ENCODE results near the gene SMIM7.

The SMIM7 gene

GRCh38 chr19:16621165-16621800, 38.7 kb downstream of the SMIM7 start:
- DNase-seq (ENCODE audit: low read depth in 2 of 2) = no peak

DNA sequence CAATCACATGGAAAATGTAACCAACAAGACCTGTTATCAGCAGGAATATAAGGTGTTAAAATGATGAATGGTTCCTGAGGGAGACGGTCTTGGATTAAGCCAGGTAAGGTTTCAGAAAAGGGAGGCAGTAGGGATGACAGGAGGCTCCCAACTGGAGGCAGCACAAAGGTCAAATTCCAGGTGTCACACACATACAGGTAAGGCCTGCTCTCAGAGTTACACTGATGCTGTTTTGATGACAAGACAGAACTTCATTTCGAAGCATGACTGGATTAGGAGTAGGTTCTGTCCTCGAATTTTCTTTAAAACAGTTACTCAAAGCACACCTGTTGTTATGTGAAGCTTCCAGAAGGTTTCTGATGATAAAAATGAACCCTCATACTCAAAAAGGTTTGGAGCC, 39.4 kb downstream of the SMIM7 start:
- no peak for DNase-seq (ENCODE audit: low read depth in 2 of 2)

- no peak for DNase-seq (ENCODE audit: low read depth in 2 of 2)
Observed at GRCh38 chr19:16620018-16620417, 39.9 kb downstream of the SMIM7 start.

DNA sequence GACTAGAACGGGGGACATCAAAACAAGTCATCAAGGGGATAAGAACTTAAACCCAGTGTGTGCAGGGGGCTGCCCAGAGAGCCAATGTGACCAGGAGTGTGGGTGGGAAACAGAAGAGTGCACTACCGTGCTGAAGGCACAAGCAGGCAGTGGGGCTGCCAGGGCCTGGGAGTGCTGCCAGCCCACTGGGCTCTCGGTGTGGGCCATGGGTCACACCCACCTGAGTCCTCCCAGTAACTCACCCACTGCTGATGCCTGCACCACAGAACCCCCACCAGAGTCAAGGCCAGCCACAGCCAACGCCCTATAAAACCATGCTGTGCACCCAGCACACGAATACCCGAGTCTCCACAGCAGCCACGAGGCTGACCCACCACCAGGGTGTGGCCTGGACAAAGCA, 40.5 kb downstream of the SMIM7 start:
- DNase-seq (ENCODE audit: low read depth in 2 of 2) = no peak

DNA sequence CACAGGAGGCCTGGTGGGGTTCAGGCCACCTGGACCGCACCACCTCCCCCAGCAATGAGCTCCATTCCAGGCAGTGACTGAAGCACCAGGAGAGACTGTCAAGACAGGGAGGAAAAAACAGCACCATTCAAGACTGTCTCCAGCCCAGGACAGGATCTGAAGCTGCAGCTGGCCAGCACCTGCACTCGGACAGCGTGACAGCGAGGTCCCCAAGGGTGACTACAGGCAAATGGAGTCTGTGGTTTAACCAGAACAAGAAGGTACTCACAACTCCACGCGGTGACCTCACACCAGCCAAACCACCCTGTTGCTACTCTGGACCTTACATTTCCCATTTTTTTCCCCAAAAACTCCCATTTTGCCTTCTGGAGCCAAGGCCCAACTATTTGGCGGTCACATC, 41.7 kb downstream of the SMIM7 start:
- DNase-seq (ENCODE audit: low read depth in 2 of 2) = no peak

DNA sequence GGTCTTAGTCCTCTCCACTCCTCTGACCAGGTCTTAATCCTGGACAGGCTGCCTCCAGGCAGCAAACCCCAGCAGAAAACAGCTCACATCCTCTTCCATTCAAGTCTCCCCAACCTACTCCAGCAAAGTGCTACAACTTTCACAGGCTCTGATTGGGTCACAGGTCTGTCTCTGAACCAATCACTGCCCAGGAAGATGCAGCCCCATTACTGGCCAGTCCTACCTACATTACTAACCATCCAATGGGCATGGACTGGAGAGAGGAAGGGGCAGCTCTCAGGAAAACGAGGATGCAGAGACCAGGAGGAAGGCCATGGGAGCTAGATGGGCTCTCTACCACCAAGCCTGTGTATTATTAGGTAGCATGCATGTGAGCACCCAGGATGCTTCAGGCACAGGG, 44.1 kb downstream of the SMIM7 start:
- DNase-seq (ENCODE audit: low read depth in 2 of 2) = no peak

DNA sequence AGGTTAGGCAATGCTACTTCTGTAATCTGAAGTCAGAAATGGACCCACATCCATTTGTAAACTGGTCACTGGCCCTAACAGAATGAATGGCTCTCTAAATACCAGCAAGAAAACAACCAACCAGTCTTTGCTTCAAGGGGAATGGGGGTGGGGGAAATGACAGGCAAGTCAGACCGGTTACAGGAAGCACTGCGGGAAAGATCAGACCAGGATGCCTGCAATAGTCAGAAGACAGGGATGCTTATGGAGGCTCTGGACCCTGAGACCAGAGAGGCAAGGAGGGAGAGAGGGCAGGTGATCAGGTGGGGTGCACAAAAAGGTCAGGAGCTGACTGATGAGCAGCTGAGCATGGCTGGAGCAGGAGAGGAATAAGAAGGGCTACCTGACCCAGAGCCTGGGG, 45.0 kb downstream of the SMIM7 start:
- DNase-seq (ENCODE audit: low read depth in 2 of 2) = no peak

DNA sequence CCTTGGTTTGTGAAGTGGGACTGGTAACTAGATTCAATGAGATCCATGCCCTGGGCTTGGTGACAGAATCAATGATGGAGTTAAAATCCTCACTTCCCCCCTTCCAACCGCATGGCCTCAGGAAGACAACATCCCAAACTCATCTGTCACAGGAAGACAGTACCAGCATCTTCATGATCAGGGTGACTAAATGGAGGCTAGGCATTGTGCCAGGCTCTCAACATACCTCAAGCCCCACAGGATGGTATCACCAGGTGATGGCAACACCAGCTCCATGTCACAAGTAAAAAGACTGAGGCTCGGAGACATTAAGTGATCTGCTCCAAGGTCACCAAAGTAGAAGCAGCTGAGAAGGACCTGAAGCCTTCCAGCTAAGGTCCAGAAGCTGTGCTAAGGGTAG, 46.1 kb downstream of the SMIM7 start:
- DNase-seq (ENCODE audit: low read depth in 2 of 2) = no peak

DNA sequence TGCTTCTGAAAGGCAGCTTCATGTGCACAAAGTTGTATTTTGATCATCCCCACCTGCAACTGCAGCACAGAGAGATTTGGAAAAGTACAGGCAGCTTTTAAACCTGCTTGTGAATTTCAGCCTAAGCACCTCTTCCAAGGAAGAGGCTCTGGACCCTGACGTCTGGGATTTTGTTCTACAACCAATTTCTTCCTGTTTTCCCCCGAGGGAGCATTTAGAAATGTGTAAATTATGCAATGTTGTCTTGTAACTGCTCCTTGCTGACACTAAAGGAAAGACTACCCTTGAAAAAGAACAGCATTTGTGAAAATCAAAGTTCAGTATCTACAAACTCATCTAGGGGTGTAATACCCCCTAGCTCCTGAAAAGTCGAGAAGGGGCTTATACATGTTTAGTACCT, 47.3 kb downstream of the SMIM7 start:
- no peak for DNase-seq (ENCODE audit: low read depth in 2 of 2)

- DNase-seq (ENCODE audit: low read depth in 2 of 2) = no peak
Observed at GRCh38 chr19:16611121-16611520, 48.8 kb downstream of the SMIM7 start.

DNA sequence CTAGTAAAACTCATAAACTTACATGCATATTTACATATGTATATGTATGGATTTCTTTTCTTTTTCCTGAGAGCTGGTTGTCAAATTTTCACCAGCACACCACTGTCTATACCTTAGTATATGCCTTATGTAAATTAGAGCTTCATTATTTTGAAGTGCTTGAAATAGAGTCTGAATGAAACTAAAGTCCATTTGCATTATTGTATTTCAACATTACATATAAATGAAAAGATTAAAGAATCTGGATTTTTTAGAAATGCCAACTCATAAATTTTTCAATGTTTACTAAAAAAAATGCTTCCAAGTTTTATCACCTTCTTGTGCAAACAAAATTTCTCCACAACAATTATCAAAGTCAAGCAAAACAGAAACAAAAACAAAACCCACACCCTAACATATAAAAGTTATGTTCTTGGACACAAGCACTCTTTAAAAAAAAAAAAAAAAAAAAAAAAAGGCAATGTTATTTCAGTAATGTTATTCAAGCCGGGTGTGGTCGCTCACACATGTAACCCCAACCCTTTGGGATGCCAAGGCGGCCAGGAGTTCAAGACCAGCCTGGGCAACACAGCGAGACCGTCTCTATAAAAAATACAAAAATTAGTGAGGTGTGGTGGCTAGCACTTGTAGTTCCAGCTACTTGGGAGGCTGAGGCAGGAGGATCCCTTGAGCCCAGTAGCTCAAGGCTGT, 50.3 kb downstream of the SMIM7 start:
- DNase-seq (ENCODE audit: low read depth in 2 of 2) = no peak

DNA sequence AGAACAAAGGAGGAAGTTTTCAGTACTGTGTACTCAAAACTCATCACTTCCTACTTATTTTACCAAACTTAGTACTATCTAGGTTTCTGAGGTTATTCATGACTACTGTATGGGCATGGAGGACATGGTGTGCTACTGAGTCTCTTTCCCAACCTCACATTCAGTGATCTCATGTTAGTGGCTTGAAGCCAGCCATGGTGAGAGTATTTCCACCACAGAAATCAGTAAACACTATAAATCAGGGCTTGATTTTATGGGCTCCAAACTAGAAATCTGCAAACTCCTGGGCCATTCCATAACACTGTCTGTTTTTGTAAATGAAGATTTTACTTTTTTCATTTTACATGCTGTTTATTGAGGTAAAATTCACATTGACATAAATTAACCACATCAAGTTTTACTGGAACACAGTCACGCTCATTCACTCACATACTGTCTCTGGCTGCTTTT, 51.6 kb downstream of the SMIM7 start:
- no peak for DNase-seq (ENCODE audit: low read depth in 2 of 2)

DNA sequence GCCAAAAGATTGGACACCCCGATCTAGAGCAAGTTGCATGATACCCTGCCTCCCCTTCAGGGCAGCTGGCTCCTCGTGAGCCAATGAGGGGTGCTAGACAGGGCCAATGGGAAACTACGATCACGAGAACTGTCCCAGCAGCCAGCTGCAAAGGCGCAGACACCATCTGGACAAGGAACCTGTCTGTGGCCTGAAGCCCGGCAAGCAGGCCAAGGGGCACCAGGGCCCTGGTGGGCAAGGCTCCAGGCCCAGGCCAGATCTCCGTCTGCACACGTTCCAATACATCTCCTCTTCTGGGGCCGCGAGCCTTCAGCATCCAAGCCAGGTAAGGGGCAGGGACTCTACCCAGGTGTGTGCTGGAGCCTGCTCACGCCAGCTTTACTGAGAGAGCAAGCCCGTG, 52.1 kb downstream of the SMIM7 start:
- DNase-seq (ENCODE audit: low read depth in 2 of 2) = no peak

GRCh38 chr19:16605553-16605994, 54.4 kb downstream of the SMIM7 start:
- no peak for DNase-seq (ENCODE audit: low read depth in 2 of 2)

GRCh38 chr19:16605115-16605514, 54.8 kb downstream of the SMIM7 start:
- DNase-seq (ENCODE audit: low read depth in 2 of 2) = no peak

GRCh38 chr19:16604615-16605014, 55.3 kb downstream of the SMIM7 start:
- DNase-seq (ENCODE audit: low read depth in 2 of 2) = no peak

- no peak for DNase-seq (ENCODE audit: low read depth in 2 of 2)
Observed at GRCh38 chr19:16603090-16603489, 56.9 kb downstream of the SMIM7 start.

DNA sequence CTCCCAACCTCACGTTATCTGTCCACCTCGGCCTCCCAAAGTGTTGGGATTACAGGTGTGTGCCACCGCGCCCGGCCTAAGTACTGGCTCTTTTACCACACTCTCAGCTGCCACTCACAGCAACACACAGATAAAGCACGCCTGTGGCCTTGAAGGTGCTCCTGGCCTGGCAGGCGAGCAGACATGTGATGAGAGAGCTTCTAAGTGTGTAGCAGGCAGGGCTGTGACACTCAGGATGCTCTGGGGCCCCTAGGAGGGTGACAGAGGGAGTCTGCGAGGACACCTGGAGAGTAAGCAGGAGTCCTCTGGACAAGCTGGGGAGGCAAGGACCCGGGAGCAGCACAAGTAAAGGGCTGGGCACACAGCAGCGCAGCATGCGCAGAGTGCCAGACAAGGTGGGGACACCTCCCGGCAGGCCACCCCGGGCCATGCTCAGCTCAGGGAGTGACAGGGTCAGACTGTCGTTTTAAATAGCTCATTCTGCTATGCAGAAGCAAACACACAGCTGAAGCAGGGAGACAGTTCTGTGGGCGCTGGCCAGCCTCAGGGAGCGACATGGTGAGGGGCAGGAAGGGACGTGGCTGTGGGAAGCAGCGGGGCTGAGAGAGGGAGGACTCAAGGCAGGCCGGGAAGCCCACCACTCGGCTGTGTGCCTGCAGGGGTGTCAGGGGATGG, 58.4 kb downstream of the SMIM7 start:
- no peak for DNase-seq (ENCODE audit: low read depth in 2 of 2)

GRCh38 chr19:16600824-16601223, 59.1 kb downstream of the SMIM7 start:
- no peak for DNase-seq (ENCODE audit: low read depth in 2 of 2)

DNA sequence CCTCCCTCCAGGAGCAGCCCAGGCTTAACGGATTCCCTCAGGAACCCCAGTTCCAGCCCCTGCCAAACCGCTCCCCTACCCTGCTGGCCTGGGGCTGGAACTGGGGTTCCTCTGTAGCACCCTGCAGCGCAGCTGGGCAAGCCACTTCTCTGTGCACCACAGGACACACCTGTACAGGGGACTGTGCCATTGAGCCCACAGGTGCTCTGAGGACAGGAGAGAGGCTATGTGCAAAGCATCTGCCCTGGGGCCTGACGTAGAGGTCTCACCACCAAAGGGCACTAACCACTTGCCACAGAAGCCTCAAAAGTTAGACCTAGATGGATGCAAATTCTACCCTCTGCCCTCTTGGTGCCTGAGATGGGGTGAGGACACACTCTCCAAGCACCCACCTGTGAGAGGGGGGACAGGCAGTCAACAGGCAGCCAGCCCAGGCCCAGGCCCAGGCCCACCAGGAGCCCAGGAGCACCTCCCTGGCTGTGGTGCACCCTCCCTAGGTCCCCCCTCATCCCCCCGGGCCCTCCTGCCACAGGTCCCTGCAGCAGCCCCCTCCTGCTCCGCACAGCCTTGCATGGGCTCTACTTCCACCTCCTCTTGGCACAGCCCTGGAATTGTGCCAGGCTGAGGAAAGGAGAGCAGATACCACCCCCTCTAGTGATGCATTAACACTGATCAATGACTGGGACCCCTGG, 60.1 kb downstream of the SMIM7 start:
- no peak for DNase-seq (ENCODE audit: low read depth in 2 of 2)

DNA sequence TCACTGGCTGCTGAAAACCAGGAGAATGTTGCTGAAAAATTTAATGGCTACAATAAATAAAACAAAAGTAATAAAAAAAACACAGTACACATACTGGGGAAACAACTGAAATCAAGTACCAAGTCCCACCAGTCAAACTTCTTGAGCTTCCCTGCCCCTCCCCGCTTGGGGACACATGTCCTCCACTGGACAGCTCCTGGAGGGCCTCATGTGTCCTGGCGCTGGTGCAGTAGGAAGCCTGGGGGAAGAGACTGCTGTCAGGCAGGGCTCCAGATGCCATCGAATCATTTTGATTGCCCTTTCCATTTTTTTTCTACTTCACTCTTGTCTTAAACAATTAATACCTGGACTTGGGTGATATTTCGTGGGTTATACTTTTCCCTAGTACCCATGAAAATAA, 61.1 kb downstream of the SMIM7 start:
- DNase-seq (ENCODE audit: low read depth in 2 of 2) = no peak

- DNase-seq (ENCODE audit: low read depth in 2 of 2) = no peak
Observed at GRCh38 chr19:16596399-16596798, 63.5 kb downstream of the SMIM7 start.
